ENCODE data around the gene LENG1.

Gene LENG1

GRCh38 chr19:54109651-54110050 is 49.9 kb downstream of the LENG1 start:
- no peak overlapping the region for H3K4me3 ChIP-seq (replicated peaks; ENCODE audit: insufficient read depth, low read length)
- TF ChIP-seq POLR2AphosphoS5 (IDR thresholded peaks at IDR 0.05; ENCODE audit: low read depth) (no peak), SPI1 (IDR thresholded peaks at IDR 0.05; ENCODE audit: borderline replicate concordance, low read depth) (no peak), GABPA (IDR thresholded peaks at IDR 0.05; ENCODE audit: low read depth) (no peak)
- TF ChIP-seq, protein P1, sequence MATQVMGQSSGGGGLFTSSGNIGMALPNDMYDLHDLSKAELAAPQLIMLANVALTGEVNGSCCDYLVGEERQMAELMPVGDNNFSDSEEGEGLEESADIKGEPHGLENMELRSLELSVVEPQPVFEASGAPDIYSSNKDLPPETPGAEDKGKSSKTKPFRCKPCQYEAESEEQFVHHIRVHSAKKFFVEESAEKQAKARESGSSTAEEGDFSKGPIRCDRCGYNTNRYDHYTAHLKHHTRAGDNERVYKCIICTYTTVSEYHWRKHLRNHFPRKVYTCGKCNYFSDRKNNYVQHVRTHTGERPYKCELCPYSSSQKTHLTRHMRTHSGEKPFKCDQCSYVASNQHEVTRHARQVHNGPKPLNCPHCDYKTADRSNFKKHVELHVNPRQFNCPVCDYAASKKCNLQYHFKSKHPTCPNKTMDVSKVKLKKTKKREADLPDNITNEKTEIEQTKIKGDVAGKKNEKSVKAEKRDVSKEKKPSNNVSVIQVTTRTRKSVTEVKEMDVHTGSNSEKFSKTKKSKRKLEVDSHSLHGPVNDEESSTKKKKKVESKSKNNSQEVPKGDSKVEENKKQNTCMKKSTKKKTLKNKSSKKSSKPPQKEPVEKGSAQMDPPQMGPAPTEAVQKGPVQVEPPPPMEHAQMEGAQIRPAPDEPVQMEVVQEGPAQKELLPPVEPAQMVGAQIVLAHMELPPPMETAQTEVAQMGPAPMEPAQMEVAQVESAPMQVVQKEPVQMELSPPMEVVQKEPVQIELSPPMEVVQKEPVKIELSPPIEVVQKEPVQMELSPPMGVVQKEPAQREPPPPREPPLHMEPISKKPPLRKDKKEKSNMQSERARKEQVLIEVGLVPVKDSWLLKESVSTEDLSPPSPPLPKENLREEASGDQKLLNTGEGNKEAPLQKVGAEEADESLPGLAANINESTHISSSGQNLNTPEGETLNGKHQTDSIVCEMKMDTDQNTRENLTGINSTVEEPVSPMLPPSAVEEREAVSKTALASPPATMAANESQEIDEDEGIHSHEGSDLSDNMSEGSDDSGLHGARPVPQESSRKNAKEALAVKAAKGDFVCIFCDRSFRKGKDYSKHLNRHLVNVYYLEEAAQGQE (IDR thresholded peaks at IDR 0.05; ENCODE audit: insufficient replicate concordance, low read depth), result no peak
- TF ChIP-seq, protein P2, sequence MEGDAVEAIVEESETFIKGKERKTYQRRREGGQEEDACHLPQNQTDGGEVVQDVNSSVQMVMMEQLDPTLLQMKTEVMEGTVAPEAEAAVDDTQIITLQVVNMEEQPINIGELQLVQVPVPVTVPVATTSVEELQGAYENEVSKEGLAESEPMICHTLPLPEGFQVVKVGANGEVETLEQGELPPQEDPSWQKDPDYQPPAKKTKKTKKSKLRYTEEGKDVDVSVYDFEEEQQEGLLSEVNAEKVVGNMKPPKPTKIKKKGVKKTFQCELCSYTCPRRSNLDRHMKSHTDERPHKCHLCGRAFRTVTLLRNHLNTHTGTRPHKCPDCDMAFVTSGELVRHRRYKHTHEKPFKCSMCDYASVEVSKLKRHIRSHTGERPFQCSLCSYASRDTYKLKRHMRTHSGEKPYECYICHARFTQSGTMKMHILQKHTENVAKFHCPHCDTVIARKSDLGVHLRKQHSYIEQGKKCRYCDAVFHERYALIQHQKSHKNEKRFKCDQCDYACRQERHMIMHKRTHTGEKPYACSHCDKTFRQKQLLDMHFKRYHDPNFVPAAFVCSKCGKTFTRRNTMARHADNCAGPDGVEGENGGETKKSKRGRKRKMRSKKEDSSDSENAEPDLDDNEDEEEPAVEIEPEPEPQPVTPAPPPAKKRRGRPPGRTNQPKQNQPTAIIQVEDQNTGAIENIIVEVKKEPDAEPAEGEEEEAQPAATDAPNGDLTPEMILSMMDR (IDR thresholded peaks at IDR 0.05; ENCODE audit: insufficient read depth, low read length), result no peak
- H3K27me3 ChIP-seq (ENCODE audit: insufficient read depth, poor library complexity, severe bottlenecking), result no peaks in the 10 kb centered on the region
- no peak for DNase-seq (ENCODE audit: low read depth in 1 of 2, low spot score in 1 of 2)
- no peak overlapping the region for H3K27ac ChIP-seq (replicated peaks)

DNA sequence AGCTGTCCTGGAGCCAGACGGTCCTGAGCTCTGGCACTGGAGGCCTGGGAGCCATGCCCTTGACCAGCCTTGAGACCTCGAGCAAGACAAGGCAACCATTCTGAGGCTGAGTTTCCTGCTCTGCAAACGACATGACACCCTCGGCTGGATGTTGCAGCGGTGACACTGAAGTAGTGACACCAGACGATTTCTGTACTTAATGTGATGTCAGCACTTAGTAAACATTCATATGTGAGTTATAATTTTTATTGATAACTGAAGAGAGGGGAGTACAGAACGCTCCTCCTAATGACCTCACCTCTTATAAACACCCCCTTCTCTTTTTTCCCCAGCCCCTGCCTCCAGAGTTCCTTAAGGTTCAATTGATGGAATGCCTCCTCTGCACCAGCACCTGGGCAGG is 51.0 kb downstream of the LENG1 start:
- TF ChIP-seq GABPA (IDR thresholded peaks at IDR 0.05; ENCODE audit: low read depth) (no peak), POLR2AphosphoS5 (IDR thresholded peaks at IDR 0.05; ENCODE audit: low read depth) (no peak), SPI1 (IDR thresholded peaks at IDR 0.05; ENCODE audit: borderline replicate concordance, low read depth) (no peak)
- TF ChIP-seq, protein P2 (IDR thresholded peaks at IDR 0.05; ENCODE audit: insufficient read depth, low read length), result no peak
- TF ChIP-seq, protein P1 (IDR thresholded peaks at IDR 0.05; ENCODE audit: insufficient replicate concordance, low read depth), result no peak
- Histone ChIP-seq H3K4me3 (replicated peaks; ENCODE audit: insufficient read depth, low read length) (no peak overlapping the region), H3K27me3 (ENCODE audit: insufficient read depth, poor library complexity, severe bottlenecking) (no peaks in the 10 kb centered on the region), H3K27ac (replicated peaks) (no peak overlapping the region)
- DNase-seq (ENCODE audit: low read depth in 1 of 2, low spot score in 1 of 2), result no peak

DNA sequence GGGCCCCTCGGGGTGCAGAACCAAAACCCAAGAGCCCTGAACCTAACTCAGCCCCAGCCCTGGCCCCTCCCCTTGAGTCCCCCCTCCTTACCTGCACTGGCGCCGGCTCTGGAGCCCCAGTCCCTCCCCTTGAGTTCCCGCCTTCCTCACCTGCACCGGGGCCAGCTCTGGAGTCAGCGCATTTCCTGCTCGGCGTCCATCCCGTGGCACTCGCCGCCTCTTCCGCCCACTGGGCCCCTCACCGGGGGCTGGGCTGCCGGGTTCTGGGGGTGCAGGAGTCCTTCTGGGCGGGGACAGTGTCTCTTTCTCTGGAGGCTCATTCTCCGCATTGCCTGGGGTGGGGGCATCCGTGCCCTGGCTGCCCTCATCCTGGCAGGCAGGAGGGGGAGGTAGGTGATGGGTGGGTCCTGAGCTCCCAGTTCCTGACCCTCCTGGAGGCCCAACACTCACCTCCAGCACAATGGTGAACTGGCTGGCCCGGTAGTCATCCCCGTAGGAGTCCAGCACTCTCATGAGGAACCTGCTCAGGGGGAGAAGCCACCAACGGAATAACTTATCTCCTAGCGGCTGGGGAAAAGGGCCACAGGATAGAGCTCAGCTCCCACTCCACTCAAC is 51.5 kb downstream of the LENG1 start:
- no peaks in the 10 kb centered on the region for H3K27me3 ChIP-seq (ENCODE audit: insufficient read depth, poor library complexity, severe bottlenecking)
- no peak for DNase-seq (ENCODE audit: low read depth in 1 of 2, low spot score in 1 of 2)
- no peak overlapping the region for H3K27ac ChIP-seq (replicated peaks)

More for the DNA sequence above, 51.5 kb downstream of the LENG1 start:
- TF ChIP-seq, protein P1 (IDR thresholded peaks at IDR 0.05; ENCODE audit: insufficient replicate concordance, low read depth), result no peak
- TF ChIP-seq GABPA (IDR thresholded peaks at IDR 0.05; ENCODE audit: low read depth), result no peak
- TF ChIP-seq, protein P2 (IDR thresholded peaks at IDR 0.05; ENCODE audit: insufficient read depth, low read length), result no peak
- no peak for TF ChIP-seq SPI1 (IDR thresholded peaks at IDR 0.05; ENCODE audit: borderline replicate concordance, low read depth)
- TF ChIP-seq POLR2AphosphoS5 (IDR thresholded peaks at IDR 0.05; ENCODE audit: low read depth), result no peak
- H3K4me3 ChIP-seq (replicated peaks; ENCODE audit: insufficient read depth, low read length), result no peak overlapping the region

Measured in HL-60 (cell line).